Large intestine (tissue), 3 donors: ENCODE measurements around the gene ERVH48-1. TPM values are rescaled to one million over a fixed set of nuclear protein-coding genes. Genes with fewer than 3 reads are reported as not detected.
"Not testable (repeated sequence)": the region's sequence is repeated elsewhere in the genome, so short reads cannot be mapped to it uniquely, and the experiment has no call there.

ENCODE experiments used
- DNase-seq, 2 donors: peaks; one replicate each; pipeline versions ENCODE4 v3.0.0 to v3.0.0-alpha.2; 2013
- H3K27ac ChIP-seq: one replicate; pipeline ENCODE4 v1.5.1; 2013; ENCODE audit warnings: low read length
- H3K27me3 ChIP-seq: 2 replicates; pipeline ENCODE4 v1.6.1; 2013; ENCODE audit warnings: low read length; ENCODE audit not compliant: control insufficient read depth, insufficient read depth
- H3K36me3 ChIP-seq: 2 replicates; pipeline ENCODE4 v1.6.1; 2013; ENCODE audit warnings: low read length; ENCODE audit not compliant: control insufficient read depth, insufficient read depth
- H3K4me1 ChIP-seq: one replicate; pipeline ENCODE4 v1.6.1; 2013; ENCODE audit warnings: low read length; ENCODE audit not compliant: control insufficient read depth, insufficient read depth
- H3K4me3 ChIP-seq: one replicate; pipeline ENCODE4 v1.5.1; 2013; ENCODE audit warnings: low read length
- H3K9me3 ChIP-seq: one replicate; pipeline ENCODE4 v1.6.1; 2013; ENCODE audit warnings: mild to moderate bottlenecking, low read depth, low read length, moderate library complexity; ENCODE audit not compliant: control insufficient read depth
- WGBS: methylation state at CpG from one replicate; pipeline ENCODE4 v1.1.5; 2013; ENCODE audit warnings: low lambda C conversion rate; ENCODE audit not compliant: insufficient coverage; 5-methylcytosine and 5-hydroxymethylcytosine counted together
- polyA plus RNA-seq: library from polyadenylated mRNA; unstranded; fragments of 120-200 nt; gene quantifications from one replicate; pipeline ENCODE4 v1.2.1, GENCODE V29; 2013

The ERVH48-1 gene
- polyA plus RNA-seq, 1 donor: 1.2 TPM

- H3K4me1 ChIP-seq, DNase-seq, H3K27me3 ChIP-seq, H3K27ac ChIP-seq, H3K9me3 ChIP-seq, H3K36me3 ChIP-seq, H3K4me3 ChIP-seq: not testable (repeated sequence)
- no CpG with 5 or more reads among the region's 6 CpGs for WGBS
These were observed 13.2 kb upstream of the ERVH48-1 start for GRCh38 chr21:42938606-42938995.

DNA sequence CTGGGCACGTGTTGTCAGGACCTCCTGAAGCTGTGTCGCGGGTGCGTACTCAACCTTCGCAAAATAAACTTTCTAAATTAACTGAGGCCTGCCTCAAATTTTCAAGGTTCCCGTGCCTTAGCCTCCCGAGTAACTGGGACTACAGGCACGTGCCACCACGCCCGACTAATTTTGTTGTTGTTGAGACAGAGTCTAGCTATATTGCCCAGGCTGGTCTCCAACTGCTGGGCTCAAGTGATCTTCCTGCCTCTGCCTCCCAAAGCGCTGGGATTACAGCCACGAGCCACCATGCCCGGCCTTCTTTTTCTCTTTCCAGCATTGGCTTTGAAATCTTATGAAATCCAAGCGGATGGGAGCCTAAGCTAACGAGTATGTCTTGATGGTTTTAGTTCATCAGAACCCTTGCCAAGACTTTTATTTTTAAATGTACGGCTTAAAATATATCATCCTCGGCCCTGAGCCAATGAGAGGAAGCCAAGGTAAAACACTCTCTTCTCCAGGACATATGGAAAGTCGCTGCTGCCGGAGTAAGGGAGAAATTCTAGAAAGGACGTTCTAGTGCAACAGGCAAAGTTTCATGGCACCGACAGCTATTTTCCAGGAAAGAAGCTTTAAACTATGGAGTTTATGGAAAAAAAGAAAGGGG is 12.7 kb upstream of the ERVH48-1 start:
- 98% methylated on average over 6 of the region's 21 CpGs for WGBS

GRCh38 chr21:42937034-42937940 is 11.9 kb upstream of the ERVH48-1 start:
- WGBS: no CpG with 5 or more reads among the region's 16 CpGs
- H3K4me3 ChIP-seq, H3K4me1 ChIP-seq, DNase-seq, H3K27ac ChIP-seq, H3K9me3 ChIP-seq, H3K27me3 ChIP-seq, H3K36me3 ChIP-seq: not testable (repeated sequence)

More for the DNA sequence above, 12.7 kb upstream of the ERVH48-1 start:
- Histone ChIP-seq H3K4me3 (no peak overlapping the region), H3K36me3 (no peaks in the 10 kb centered on the region), H3K9me3 (no peaks in the 10 kb centered on the region), H3K4me1 (peaks cover 2% of the 10 kb centered on the region), H3K27me3 (no peaks in the 10 kb centered on the region), H3K27ac (no peak overlapping the region)
- DNase-seq: no peak

DNA sequence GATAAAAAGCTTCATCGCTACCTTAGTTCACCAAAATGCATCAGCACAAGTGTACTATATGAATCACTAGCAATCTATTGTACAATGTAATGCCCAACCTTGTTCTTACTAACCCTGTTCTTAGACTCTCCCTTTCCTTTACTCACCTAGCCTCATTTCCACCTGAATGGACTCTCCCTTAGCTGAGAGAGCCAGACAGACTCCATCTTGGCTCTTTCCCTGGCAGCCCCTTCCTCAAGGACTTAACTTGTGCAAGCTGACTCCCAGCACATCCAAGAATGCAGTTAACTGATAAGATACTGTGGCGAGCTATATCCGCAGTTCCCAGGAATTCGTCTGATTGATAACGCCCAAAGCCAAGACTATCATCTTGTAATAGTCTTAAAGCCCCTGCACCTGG is 10.9 kb upstream of the ERVH48-1 start:
- not testable (repeated sequence) for DNase-seq, H3K27ac ChIP-seq, H3K4me3 ChIP-seq, H3K4me1 ChIP-seq, H3K27me3 ChIP-seq, H3K9me3 ChIP-seq, H3K36me3 ChIP-seq
- no CpG with 5 or more reads among the region's 5 CpGs for whole genome bisulfite sequencing

GRCh38 chr21:42933973-42934372 is 8.5 kb upstream of the ERVH48-1 start:
- not testable (repeated sequence) for H3K4me3 ChIP-seq, H3K36me3 ChIP-seq, H3K27ac ChIP-seq, H3K4me1 ChIP-seq, H3K9me3 ChIP-seq, DNase-seq, H3K27me3 ChIP-seq
- no CpG with 5 or more reads among the region's 12 CpGs for WGBS

DNA sequence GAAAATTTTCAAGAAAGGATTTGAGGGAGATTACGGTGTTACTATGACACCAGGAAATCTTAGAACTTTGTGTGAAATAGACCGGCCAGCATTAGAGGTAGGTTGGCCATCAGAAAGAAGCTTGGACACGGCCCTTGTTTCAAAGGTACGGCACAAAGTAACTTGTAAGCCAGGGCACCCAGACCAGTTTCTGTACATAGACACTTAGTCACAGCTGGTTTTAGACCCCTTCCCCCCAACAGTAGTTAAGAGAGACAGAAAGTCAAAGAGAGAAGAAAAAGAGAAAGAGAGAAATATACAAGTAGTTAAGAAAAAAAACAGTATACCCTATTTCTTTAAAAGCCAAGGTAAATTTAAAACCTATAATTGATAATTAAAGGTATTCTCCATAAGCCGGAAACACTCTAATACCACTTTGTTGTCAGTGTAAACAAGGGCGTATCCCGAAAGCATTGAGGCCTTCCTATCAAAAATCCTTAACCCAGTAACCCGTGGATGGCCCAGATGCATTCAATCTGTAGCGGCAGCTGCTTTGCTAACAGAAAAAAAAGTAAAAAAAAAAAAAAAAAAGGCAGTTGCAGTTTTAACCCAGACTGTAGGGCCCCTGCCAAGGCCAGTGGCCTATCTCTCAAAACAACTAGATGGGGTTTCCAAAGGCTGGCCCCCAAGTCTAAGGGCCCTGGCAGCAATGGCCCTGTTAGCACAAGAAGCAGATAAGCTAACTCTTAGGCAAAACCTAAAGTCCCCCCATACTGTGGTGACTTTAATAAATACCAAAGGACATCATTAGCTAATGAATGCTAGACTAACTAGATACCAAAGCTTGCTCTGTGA is 7.9 kb upstream of the ERVH48-1 start:
- no CpG with 5 or more reads among the region's 9 CpGs for WGBS
- H3K36me3 ChIP-seq, H3K27me3 ChIP-seq, DNase-seq, H3K4me3 ChIP-seq, H3K4me1 ChIP-seq, H3K9me3 ChIP-seq, H3K27ac ChIP-seq: not testable (repeated sequence)

GRCh38 chr21:42932378-42933136 is 7.1 kb upstream of the ERVH48-1 start:
- not testable (repeated sequence) for H3K4me3 ChIP-seq, H3K27me3 ChIP-seq, H3K4me1 ChIP-seq, H3K36me3 ChIP-seq, H3K27ac ChIP-seq, H3K9me3 ChIP-seq, DNase-seq
- 100% methylated on average over 2 of the region's 16 CpGs for WGBS

GRCh38 chr21:42931560-42932235 is 6.3 kb upstream of the ERVH48-1 start:
- Histone ChIP-seq H3K9me3 (no peaks in the 10 kb centered on the region), H3K27me3 (no peaks in the 10 kb centered on the region), H3K27ac (no peak overlapping the region), H3K4me3 (no peak overlapping the region), H3K4me1 (peaks cover 2% of the 10 kb centered on the region), H3K36me3 (no peaks in the 10 kb centered on the region)
- no CpG with 5 or more reads among the region's 13 CpGs for WGBS
- DNase-seq: no peak

DNA sequence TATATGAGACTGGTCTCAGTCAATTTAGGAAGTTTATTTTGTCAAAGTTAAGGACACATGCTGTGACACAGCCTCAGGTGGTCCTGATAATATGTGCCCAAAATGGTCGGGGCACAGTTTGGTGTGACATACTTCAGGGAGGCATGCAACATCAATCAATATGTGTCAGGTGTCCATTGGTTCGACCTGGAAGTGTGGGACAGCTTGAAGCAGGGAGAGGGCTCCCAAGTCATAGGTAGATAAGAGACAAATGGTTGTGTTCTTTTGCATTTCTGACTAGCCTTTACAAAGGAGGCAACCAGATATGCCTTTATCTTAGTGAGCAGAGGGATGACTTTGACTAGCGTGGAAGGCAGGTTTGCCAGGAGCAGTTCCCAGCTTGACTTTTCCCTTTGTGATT is 4.5 kb upstream of the ERVH48-1 start:
- WGBS: no CpG with 5 or more reads among the region's 3 CpGs

More for the DNA sequence above, 4.5 kb upstream of the ERVH48-1 start:
- Histone ChIP-seq H3K27ac (no peak overlapping the region), H3K9me3 (no peaks in the 10 kb centered on the region), H3K36me3 (no peaks in the 10 kb centered on the region), H3K4me3 (no peak overlapping the region), H3K4me1 (peaks cover 2% of the 10 kb centered on the region), H3K27me3 (no peaks in the 10 kb centered on the region)
- no peak for DNase-seq
